ENCODE measurements around the gene ANO9. TPM values are rescaled to one million over a fixed set of nuclear protein-coding genes. Genes with fewer than 3 reads are reported as not detected.

Gene ANO9
- total RNA-seq = 0.20 and 0.89 TPM in 2 replicates

GRCh38 chr11:441418-442274 lies at the start of gene ANO9:
Gene ANO9, minus strand, starts transcription at chr11:442011. Its CDS starts 85 bp downstream, at chr11:441926.

GRCh38 chr11:449889-450808 lies 8.3 kb upstream of the ANO9 start, which contains the start of gene PTDSS2:
Gene PTDSS2, plus strand, starts transcription at chr11:450279. Its CDS starts 177 bp downstream, at chr11:450456.

GRCh38 chr11:394034-394857 lies 47.6 kb downstream of the ANO9 start, which contains the start of gene PKP3:
Gene PKP3, plus strand, starts transcription at chr11:394209. Its CDS starts 84 bp downstream, at chr11:394293.

GRCh38 chr11:369336-370018 lies 72.3 kb downstream of the ANO9 start, which contains the start of gene B4GALNT4:
Gene B4GALNT4, plus strand, starts transcription at chr11:369499. Its CDS starts 305 bp downstream, at chr11:369804.

Other genes with a start within 250 kb of the ANO9 start
- gene SCGB1C1, start 248.9 kb downstream of the ANO9 start, total RNA-seq = not detected in 2 replicates
- gene BET1L, start 234.6 kb downstream of the ANO9 start, total RNA-seq = 15.4 and 17.0 TPM in 2 replicates
- gene RIC8A, start 234.3 kb downstream of the ANO9 start, total RNA-seq = 109 and 164 TPM in 2 replicates
- 6.3 and 8.7 TPM in 2 replicates for gene SIRT3, start 205.7 kb downstream of the ANO9 start, total RNA-seq
- gene PSMD13, start 205.0 kb downstream of the ANO9 start, total RNA-seq = 204 and 227 TPM in 2 replicates
- gene NLRP6, start 163.6 kb downstream of the ANO9 start, total RNA-seq = not detected in 2 replicates
- gene PGGHG, start 152.9 kb downstream of the ANO9 start, total RNA-seq = 7.1 and 8.0 TPM in 2 replicates
- not detected in 2 replicates for gene IFITM5, start 142.5 kb downstream of the ANO9 start, total RNA-seq
- gene IFITM2, start 134.2 kb downstream of the ANO9 start, total RNA-seq = 230 and 259 TPM in 2 replicates
- gene IFITM1, start 128.0 kb downstream of the ANO9 start, total RNA-seq = 47.6 and 56.4 TPM in 2 replicates
- gene IFITM3, start 121.2 kb downstream of the ANO9 start, total RNA-seq = 288 and 289 TPM in 2 replicates
- gene B4GALNT4, start 72.5 kb downstream of the ANO9 start, total RNA-seq = 0.05 TPM in 1 of 2 replicates, not detected in the other
- gene PKP3, start 47.8 kb downstream of the ANO9 start, total RNA-seq = 1.6 and 2.6 TPM in 2 replicates
- gene SIGIRR, start 27.0 kb downstream of the ANO9 start, total RNA-seq = 48.3 and 58.3 TPM in 2 replicates
- 33.6 and 52.3 TPM in 2 replicates for gene PTDSS2, start 8.3 kb upstream of the ANO9 start, total RNA-seq
- gene RNH1, start 65.2 kb upstream of the ANO9 start, total RNA-seq = 308 and 315 TPM in 2 replicates
- gene HRAS, start 93.6 kb upstream of the ANO9 start, total RNA-seq = 102 and 109 TPM in 2 replicates
- gene LRRC56, start 95.5 kb upstream of the ANO9 start, total RNA-seq = 0.05 and 0.73 TPM in 2 replicates
- gene LMNTD2, start 118.7 kb upstream of the ANO9 start, total RNA-seq = 0.05 and 0.20 TPM in 2 replicates
- 10.8 and 12.0 TPM in 2 replicates for gene RASSF7, start 119.0 kb upstream of the ANO9 start, total RNA-seq
- 20.1 and 25.4 TPM in 2 replicates for gene PHRF1, start 134.5 kb upstream of the ANO9 start, total RNA-seq
- gene IRF7, start 173.9 kb upstream of the ANO9 start, total RNA-seq = 76.0 and 84.2 TPM in 2 replicates
- not detected in 2 replicates for gene CDHR5, start 182.9 kb upstream of the ANO9 start, total RNA-seq
- gene SCT, start 185.2 kb upstream of the ANO9 start, total RNA-seq = not detected in 2 replicates
- not detected in 2 replicates for gene DRD4, start 195.3 kb upstream of the ANO9 start, total RNA-seq

All from mammary microvascular endothelial cell (primary cell).